HFF-Myc (cell line): Measurements from ENCODE around the gene SMG9.

Source experiments
- DNase-seq: peaks from one replicate; pipeline ENCODE4 v3.0.0-alpha.2; 2011; ENCODE audit warnings: low read depth; ENCODE audit errors: extremely low read depth
- H3K4me3 ChIP-seq: replicated peaks from 2 replicates; pipeline ENCODE4 v1.5.1; 2011; ENCODE audit warnings: low read depth, mild to moderate bottlenecking, control low read depth, low read length
- TF ChIP-seq, protein P1 (sequence below): IDR thresholded peaks from 2 replicates; pipeline ENCODE4 v1.5.1; 2012; ENCODE audit warnings: mild to moderate bottlenecking, low read depth, low read length, control low read depth; ENCODE audit errors: missing control alignments

The SMG9 gene

GRCh38 chr19:43719918-43720317, 34.8 kb downstream of the SMG9 start:
- TF ChIP-seq, protein P1, sequence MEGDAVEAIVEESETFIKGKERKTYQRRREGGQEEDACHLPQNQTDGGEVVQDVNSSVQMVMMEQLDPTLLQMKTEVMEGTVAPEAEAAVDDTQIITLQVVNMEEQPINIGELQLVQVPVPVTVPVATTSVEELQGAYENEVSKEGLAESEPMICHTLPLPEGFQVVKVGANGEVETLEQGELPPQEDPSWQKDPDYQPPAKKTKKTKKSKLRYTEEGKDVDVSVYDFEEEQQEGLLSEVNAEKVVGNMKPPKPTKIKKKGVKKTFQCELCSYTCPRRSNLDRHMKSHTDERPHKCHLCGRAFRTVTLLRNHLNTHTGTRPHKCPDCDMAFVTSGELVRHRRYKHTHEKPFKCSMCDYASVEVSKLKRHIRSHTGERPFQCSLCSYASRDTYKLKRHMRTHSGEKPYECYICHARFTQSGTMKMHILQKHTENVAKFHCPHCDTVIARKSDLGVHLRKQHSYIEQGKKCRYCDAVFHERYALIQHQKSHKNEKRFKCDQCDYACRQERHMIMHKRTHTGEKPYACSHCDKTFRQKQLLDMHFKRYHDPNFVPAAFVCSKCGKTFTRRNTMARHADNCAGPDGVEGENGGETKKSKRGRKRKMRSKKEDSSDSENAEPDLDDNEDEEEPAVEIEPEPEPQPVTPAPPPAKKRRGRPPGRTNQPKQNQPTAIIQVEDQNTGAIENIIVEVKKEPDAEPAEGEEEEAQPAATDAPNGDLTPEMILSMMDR, result no peak
- DNase-seq, result no peak
- H3K4me3 ChIP-seq, result no peak overlapping the region

GRCh38 chr19:43719378-43719868, 35.3 kb downstream of the SMG9 start:
- TF ChIP-seq, protein P1, result no peak
- DNase-seq, result no peak
- no peak overlapping the region for H3K4me3 ChIP-seq

DNA sequence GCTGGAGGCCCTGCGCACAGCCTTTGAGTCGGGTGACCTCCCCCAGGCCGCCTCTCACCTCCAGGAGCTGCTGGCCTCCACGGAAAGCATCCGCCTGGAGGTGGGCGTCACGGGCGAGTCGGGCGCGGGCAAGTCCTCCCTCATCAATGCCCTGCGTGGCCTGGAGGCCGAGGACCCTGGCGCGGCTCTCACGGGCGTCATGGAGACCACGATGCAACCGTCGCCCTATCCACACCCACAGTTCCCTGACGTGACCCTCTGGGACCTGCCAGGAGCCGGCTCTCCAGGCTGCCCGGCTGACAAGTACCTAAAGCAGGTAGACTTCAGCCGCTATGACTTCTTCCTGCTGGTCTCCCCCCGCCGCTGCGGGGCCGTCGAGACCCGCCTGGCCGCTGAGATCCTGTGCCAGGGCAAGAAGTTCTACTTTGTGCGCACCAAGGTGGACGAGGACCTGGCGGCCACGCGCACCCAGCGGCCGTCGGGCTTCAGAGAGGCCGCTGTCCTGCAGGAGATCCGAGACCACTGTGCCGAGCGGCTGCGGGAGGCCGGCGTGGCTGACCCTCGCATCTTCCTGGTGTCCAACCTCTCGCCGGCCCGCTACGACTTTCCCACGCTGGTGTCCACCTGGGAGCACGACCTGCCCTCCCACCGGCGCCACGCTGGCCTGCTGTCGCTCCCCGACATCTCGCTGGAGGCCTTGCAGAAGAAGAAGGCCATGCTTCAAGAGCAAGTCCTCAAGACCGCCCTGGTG, 36.0 kb downstream of the SMG9 start:
- TF ChIP-seq, protein P1, result no peak
- no peak for DNase-seq
- no peak overlapping the region for H3K4me3 ChIP-seq

GRCh38 chr19:43715776-43716175, 39.0 kb downstream of the SMG9 start, which contains the start of gene IRGC:
Gene IRGC, plus strand, starts transcription at chr19:43716076. Its CDS starts 2,483 bp downstream, at chr19:43718559.
- DNase-seq, result no peak
- H3K4me3 ChIP-seq, result no peak within 1 kb of the TSS
- TF ChIP-seq, protein P1, result no peak

DNA sequence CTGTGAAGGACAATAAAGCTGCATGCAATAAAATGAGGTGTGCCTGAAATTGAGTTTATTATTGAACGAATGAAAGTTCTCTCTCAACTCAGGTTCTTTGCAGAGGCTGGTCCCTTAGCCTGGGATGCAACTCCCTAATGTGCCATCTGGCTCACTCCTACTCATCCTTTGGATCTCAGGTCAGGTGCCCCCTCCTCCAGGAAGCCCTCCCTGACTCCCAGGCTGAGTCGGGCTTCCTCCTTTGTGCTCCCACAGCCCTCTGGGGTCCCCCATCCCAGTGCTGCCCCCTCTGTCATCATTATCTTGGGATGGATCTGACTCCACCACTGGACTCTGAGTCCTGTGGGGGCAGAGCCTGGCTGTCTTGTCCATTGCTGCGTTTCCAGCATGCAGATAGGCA, 41.6 kb downstream of the SMG9 start:
- H3K4me3 ChIP-seq, result no peak overlapping the region
- no peak for DNase-seq
- TF ChIP-seq, protein P1, result no peak

DNA sequence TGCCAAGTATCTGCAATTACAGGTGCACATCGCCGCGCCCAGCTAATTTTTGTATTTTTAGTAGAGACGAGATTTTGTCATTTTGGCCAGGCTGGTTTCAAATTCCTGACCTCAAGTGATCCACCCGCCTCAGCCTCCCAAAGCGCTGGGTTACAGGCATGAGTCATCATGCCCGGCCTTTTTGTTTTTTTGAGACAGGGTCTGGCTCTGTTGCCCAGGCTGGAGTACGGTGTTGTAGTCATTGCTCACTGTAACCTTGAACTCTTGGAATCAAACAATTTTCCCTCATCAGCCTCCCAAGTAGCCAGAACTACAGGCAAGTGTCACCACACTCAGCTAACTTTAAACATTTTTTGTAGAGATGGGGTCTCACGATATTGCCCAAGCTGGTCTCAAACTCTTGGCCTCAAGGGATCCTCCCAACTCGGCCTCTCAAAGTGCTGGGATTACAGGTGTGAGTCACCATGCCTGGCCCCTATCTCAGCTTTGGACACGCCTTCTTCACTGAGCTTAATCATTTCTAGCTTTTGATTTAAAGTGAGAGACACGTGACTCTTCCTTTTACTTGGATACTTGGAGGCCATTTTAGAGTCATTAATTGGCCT, 42.9 kb downstream of the SMG9 start:
- no peak overlapping the region for H3K4me3 ChIP-seq
- no peak for DNase-seq
- TF ChIP-seq, protein P1, result no peak
